ENCODE data around the gene KRTAP12-1.

- TF ChIP-seq GATA2 (IDR thresholded peaks at IDR 0.05; ENCODE audit: low read depth, low read length) (no peak), GATA3 (IDR thresholded peaks at IDR 0.05; ENCODE audit: low read depth, low read length) (no peak)
Observed at GRCh38 chr21:44687671-44688070, 5.7 kb upstream of the KRTAP12-1 start.

All from SH-SY5Y (cell line).